IPS-20b (cell line): ENCODE measurements around the gene ENDOU.

Source experiments
- H3K27ac ChIP-seq: one replicate; pipeline ENCODE4 v1.5.1; 2013; ENCODE audit warnings: low read length
- H3K27me3 ChIP-seq: 2 replicates; pipeline ENCODE4 v1.6.1; 2013; ENCODE audit warnings: mild to moderate bottlenecking, low read length, inconsistent platforms; ENCODE audit not compliant: insufficient read depth
- H3K36me3 ChIP-seq: 2 replicates; pipeline ENCODE4 v1.6.1; 2013; ENCODE audit warnings: low read depth, mild to moderate bottlenecking, inconsistent platforms, low read length, moderate library complexity; ENCODE audit not compliant: insufficient read depth
- H3K4me1 ChIP-seq: 2 replicates; pipeline ENCODE4 v1.6.1; 2013; ENCODE audit warnings: mild to moderate bottlenecking, control low read depth, inconsistent platforms, low read length, moderate library complexity; ENCODE audit not compliant: insufficient read depth
- H3K4me3 ChIP-seq: 2 replicates; pipeline ENCODE4 v1.5.1; 2013; ENCODE audit warnings: mild to moderate bottlenecking, low read length, inconsistent platforms
- H3K9ac ChIP-seq: 2 replicates; pipeline ENCODE4 v1.6.1; 2013; ENCODE audit warnings: low read depth, mild to moderate bottlenecking, inconsistent platforms, low read length, moderate library complexity
- H3K9me3 ChIP-seq: 2 replicates; pipeline ENCODE4 v1.6.1; 2013; ENCODE audit warnings: mild to moderate bottlenecking, low read depth, low read length, inconsistent platforms; ENCODE audit not compliant: insufficient read depth

Gene ENDOU

GRCh38 chr12:47711448-47711847, 13.8 kb downstream of the ENDOU start:
- no peak overlapping the region for H3K4me3 ChIP-seq
- no peak overlapping the region for H3K9ac ChIP-seq
- no peaks in the 10 kb centered on the region for H3K36me3 ChIP-seq
- no peaks in the 10 kb centered on the region for H3K9me3 ChIP-seq
- H3K4me1 ChIP-seq: peaks cover 2% of the 10 kb centered on the region; the same call in 1 of the 2 replicates
- no peak overlapping the region for H3K27ac ChIP-seq
- H3K27me3 ChIP-seq: peaks cover 12% of the 10 kb centered on the region; the same call in 1 of the 2 replicates

GRCh38 chr12:47710278-47710677, 15.0 kb downstream of the ENDOU start:
- no peak overlapping the region for H3K27ac ChIP-seq
- H3K9me3 ChIP-seq: no peaks in the 10 kb centered on the region
- peaks cover 6% of the 10 kb centered on the region; the same call in 1 of the 2 replicates for H3K4me1 ChIP-seq
- no peaks in the 10 kb centered on the region for H3K36me3 ChIP-seq
- H3K4me3 ChIP-seq: no peak overlapping the region
- no peaks in the 10 kb centered on the region for H3K27me3 ChIP-seq
- no peak overlapping the region for H3K9ac ChIP-seq

GRCh38 chr12:47709671-47710070, 15.6 kb downstream of the ENDOU start:
- Histone ChIP-seq H3K9ac (no peak overlapping the region), H3K9me3 (no peaks in the 10 kb centered on the region), H3K4me1 (peaks cover 6% of the 10 kb centered on the region; the same call in 1 of the 2 replicates), H3K36me3 (no peaks in the 10 kb centered on the region), H3K27ac (no peak overlapping the region), H3K4me3 (no peak overlapping the region), H3K27me3 (no peaks in the 10 kb centered on the region)

- Histone ChIP-seq H3K27ac (no peak overlapping the region), H3K9me3 (no peaks in the 10 kb centered on the region), H3K4me1 (peaks cover 6% of the 10 kb centered on the region; the same call in 1 of the 2 replicates), H3K36me3 (no peaks in the 10 kb centered on the region), H3K4me3 (no peak overlapping the region), H3K27me3 (no peaks in the 10 kb centered on the region), H3K9ac (no peak overlapping the region)
Observed at GRCh38 chr12:47709237-47709636, 16.1 kb downstream of the ENDOU start.

- Histone ChIP-seq H3K9ac (no peak overlapping the region), H3K9me3 (no peaks in the 10 kb centered on the region), H3K4me1 (peaks cover 6% of the 10 kb centered on the region; the same call in 1 of the 2 replicates), H3K27me3 (no peaks in the 10 kb centered on the region), H3K27ac (no peak overlapping the region), H3K4me3 (no peak overlapping the region), H3K36me3 (no peaks in the 10 kb centered on the region)
Observed at GRCh38 chr12:47707905-47708543, 17.3 kb downstream of the ENDOU start.

DNA sequence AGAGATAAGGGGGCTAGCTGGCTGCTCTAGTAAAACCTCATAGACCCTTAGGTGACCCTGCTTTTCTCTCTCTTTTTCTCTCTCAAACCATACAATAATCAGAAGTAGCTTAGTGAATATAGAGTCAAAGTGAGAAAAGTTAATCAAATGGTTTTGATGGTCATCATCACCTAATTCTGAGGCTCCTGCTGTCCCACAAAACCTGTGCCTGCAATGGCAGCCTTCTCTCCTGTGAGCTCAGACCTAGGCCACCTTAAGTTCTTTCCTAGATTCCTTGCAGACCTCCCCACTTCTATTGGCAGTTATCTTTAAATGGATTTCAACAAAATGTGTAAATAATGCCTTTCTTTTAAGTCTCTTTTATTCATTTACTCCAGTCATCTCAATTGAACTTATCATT, 17.9 kb downstream of the ENDOU start:
- Histone ChIP-seq H3K36me3 (no peaks in the 10 kb centered on the region), H3K27me3 (no peaks in the 10 kb centered on the region), H3K27ac (no peak overlapping the region), H3K4me3 (no peak overlapping the region), H3K4me1 (peaks cover 6% of the 10 kb centered on the region; the same call in 1 of the 2 replicates), H3K9me3 (no peaks in the 10 kb centered on the region), H3K9ac (no peak overlapping the region)

- Histone ChIP-seq H3K27ac (peak within 1 kb of the TSS; percentile 60), H3K36me3 (peaks cover 9% of the 10 kb centered on the region), H3K4me1 (peaks cover 6% of the 10 kb centered on the region; the same call in 1 of the 2 replicates), H3K9me3 (no peaks in the 10 kb centered on the region), H3K27me3 (no peaks in the 10 kb centered on the region), H3K9ac (peak within 1 kb of the TSS; percentile 94; the same call in 1 of the 2 replicates), H3K4me3 (peak within 1 kb of the TSS; percentile 87)
Observed at GRCh38 chr12:47705566-47706425, 19.5 kb downstream of the ENDOU start, which contains the start of gene RPAP3. Gene RPAP3, minus strand, starts transcription at chr12:47706030. Its CDS starts 3,190 bp downstream, at chr12:47702840.

- H3K4me3 ChIP-seq: peak overlapping the region; percentile 87
- no peaks in the 10 kb centered on the region for H3K9me3 ChIP-seq
- peaks cover 6% of the 10 kb centered on the region; the same call in 1 of the 2 replicates for H3K4me1 ChIP-seq
- H3K9ac ChIP-seq: peak overlapping the region; percentile 94; the same call in 1 of the 2 replicates
- H3K27ac ChIP-seq: no peak overlapping the region
- H3K27me3 ChIP-seq: no peaks in the 10 kb centered on the region
- H3K36me3 ChIP-seq: peaks cover 15% of the 10 kb centered on the region
Observed at GRCh38 chr12:47705229-47705565, 20.1 kb downstream of the ENDOU start.

DNA sequence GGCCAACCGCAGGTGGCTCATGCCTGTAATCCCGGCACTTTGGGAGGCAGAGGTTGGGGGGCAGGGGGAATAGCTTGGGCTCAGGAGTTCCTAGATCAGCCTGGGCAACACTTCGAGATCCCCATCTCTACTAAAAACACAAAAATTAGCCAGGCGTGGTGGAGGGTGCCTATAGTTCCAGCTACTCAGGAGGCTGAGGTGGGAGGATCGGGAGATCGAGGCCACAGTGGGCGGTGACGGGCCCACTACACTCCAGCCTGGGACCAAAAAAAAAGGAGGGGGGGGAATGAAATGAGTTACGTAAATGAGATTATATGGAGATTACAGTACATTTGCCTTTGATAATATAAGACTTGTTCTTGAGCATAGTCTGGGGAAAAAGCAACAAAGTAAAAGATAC, 20.6 kb downstream of the ENDOU start:
- H3K4me3 ChIP-seq: peak overlapping the region; percentile 87

DNA sequence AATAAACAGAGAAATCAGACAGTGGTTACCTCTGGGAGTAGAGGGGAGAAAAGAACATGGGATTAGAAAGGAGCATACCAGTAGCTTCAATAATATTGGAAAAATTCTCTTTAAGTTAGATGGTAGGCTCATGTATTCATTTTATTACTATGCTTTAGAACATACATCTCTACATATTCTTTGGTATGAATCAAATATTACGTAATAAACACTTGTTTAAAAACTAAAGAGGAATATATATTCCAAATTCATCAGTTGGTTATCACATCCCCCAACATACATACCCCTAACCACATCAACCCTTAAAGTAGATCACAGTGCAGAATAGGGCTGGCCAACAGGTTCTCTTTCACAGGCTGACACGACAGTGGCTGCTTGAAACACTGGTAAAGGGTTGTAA, 25.0 kb downstream of the ENDOU start:
- Histone ChIP-seq H3K4me3 (no peak overlapping the region), H3K4me1 (no peaks in the 10 kb centered on the region), H3K9me3 (no peaks in the 10 kb centered on the region), H3K36me3 (peaks cover 53% of the 10 kb centered on the region), H3K27ac (no peak overlapping the region), H3K27me3 (no peaks in the 10 kb centered on the region), H3K9ac (no peak overlapping the region)

More for the DNA sequence above, 20.6 kb downstream of the ENDOU start:
- peaks cover 20% of the 10 kb centered on the region for H3K36me3 ChIP-seq
- H3K9ac ChIP-seq: peak overlapping the region; percentile 94; the same call in 1 of the 2 replicates
- H3K9me3 ChIP-seq: no peaks in the 10 kb centered on the region
- H3K27ac ChIP-seq: no peak overlapping the region
- H3K4me1 ChIP-seq: peaks cover 6% of the 10 kb centered on the region; the same call in 1 of the 2 replicates
- no peaks in the 10 kb centered on the region for H3K27me3 ChIP-seq

DNA sequence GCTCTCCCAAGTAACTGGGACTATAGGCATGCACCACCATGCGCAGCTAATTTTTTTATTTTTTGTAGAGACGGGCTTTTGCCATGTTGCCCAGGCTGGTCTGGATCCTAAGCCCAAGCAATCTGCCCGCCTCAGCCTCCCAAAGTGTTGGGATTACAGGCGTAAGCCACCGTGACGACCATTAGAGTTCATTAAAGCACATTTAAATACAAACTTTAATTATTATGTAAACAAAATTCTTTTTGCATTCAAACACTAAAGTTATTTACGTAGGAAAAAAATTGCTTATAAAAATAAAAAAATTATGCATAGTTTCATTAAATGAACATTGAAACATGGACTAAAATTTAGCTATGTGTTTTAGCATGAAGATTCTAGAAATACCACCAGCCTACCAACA, 26.7 kb downstream of the ENDOU start:
- H3K4me3 ChIP-seq: no peak overlapping the region
- no peaks in the 10 kb centered on the region for H3K27me3 ChIP-seq
- H3K36me3 ChIP-seq: peaks cover 66% of the 10 kb centered on the region
- no peaks in the 10 kb centered on the region for H3K9me3 ChIP-seq
- no peak overlapping the region for H3K27ac ChIP-seq
- H3K9ac ChIP-seq: no peak overlapping the region
- no peaks in the 10 kb centered on the region for H3K4me1 ChIP-seq
